GM21367 (cell line): ENCODE data around the gene CXCL13.
"Not testable (repeated sequence)": the region's sequence is repeated elsewhere in the genome, so short reads cannot be mapped to it uniquely, and the experiment has no call there.

Experiments used
- ATAC-seq: cut with Tn5 transposase; IDR thresholded peaks from one replicate; pipeline ENCODE4 v1.9.1; 2021; ENCODE audit not compliant: unreplicated experiment

The CXCL13 gene

GRCh38 chr4:77652237-77652897 lies 46.7 kb downstream of the CXCL13 start:
- ATAC-seq = no peak

GRCh38 chr4:77653162-77653758 lies 47.6 kb downstream of the CXCL13 start:
- no peak for ATAC-seq

DNA sequence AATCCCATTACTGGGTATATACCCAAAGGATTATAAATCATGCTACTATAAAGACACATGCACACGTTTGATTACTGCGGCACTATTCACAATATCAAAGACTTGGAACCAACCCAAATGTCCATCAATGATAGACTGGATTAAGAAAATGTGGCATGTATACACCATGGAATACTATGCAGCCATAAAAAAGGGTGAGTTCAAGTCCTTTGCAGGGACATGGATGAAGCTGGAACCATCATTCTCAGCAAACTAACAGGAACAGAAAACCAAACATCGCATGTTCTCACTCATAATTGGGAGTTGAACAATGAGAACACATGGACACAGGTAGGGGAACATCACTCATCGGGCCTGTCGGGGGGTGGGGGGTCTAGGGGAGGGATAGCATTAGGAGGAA lies 54.7 kb downstream of the CXCL13 start:
- ATAC-seq = not testable (repeated sequence)
